ES-I3 (cell line): ENCODE measurements around the gene ST8SIA4.

Experiments
- H3K36me3 ChIP-seq: 2 replicates; pipeline ENCODE4 v1.6.1; 2013; ENCODE audit warnings: mild to moderate bottlenecking, low read length, control low read depth, moderate library complexity; ENCODE audit not compliant: insufficient read depth
- H3K4me1 ChIP-seq: 2 replicates; pipeline ENCODE4 v1.6.1; 2013; ENCODE audit warnings: mild to moderate bottlenecking, control low read depth, low read length; ENCODE audit not compliant: insufficient read depth
- H3K9ac ChIP-seq: 2 replicates; pipeline ENCODE4 v1.6.1; 2013; ENCODE audit warnings: low read depth, mild to moderate bottlenecking, low read length, moderate library complexity
- H3K9me3 ChIP-seq: 2 replicates; pipeline ENCODE4 v1.6.1; 2013; ENCODE audit warnings: mild to moderate bottlenecking, low read length, moderate library complexity; ENCODE audit not compliant: control insufficient read depth, insufficient read depth

Gene ST8SIA4, protein sequence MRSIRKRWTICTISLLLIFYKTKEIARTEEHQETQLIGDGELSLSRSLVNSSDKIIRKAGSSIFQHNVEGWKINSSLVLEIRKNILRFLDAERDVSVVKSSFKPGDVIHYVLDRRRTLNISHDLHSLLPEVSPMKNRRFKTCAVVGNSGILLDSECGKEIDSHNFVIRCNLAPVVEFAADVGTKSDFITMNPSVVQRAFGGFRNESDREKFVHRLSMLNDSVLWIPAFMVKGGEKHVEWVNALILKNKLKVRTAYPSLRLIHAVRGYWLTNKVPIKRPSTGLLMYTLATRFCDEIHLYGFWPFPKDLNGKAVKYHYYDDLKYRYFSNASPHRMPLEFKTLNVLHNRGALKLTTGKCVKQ

DNA sequence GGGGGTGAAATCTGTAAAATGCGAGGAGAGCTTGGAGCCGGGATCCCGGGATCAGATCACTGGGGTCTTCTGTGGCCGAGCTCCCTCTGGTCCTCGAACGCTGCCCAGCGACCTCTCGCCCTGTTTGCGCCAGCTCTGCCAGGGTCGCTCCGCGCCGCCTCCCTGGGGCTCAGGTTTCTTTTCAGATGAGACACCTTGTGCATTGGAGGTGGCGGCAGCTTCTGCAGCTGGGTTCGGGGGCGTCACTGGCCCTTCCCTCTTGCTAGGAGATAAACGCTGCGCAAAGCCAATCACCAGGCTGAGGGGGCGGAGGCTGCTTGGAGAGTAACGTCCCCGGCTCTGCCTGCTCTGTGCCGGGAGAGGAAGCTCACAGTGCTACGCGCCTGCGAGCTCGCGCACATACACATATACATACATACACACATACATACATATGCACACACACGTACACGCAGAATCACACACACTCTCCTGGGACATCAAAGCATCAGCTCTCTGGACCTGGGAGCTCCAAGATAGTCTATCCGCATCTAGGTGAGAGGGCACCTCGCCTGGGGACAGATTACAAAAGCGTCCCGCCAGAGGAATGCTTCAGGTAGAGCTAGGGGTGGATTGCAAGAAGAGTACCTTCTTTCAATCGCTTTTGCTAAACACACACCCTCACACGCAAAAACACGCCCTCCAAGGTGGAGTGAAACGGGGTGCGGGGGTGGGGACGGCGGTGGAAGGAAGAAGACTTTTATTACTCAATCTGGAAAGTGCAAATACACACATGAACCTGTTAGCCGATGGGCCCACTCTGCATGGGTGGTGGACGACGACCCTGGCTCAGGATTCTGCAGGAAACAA, at the start of gene ST8SIA4:
ST8SIA4 (minus strand) TSS at position 244 of the 849 bp plus-strand sequence. CDS start 327 bp downstream, outside the sequence.
- Histone ChIP-seq H3K9me3 (no peaks in the 10 kb centered on the region), H3K9ac (peak within 1 kb of the TSS; percentile 69; the same call in 1 of the 2 replicates), H3K36me3 (no peaks in the 10 kb centered on the region), H3K4me1 (peaks cover 12% of the 10 kb centered on the region; the same call in 1 of the 2 replicates)

DNA sequence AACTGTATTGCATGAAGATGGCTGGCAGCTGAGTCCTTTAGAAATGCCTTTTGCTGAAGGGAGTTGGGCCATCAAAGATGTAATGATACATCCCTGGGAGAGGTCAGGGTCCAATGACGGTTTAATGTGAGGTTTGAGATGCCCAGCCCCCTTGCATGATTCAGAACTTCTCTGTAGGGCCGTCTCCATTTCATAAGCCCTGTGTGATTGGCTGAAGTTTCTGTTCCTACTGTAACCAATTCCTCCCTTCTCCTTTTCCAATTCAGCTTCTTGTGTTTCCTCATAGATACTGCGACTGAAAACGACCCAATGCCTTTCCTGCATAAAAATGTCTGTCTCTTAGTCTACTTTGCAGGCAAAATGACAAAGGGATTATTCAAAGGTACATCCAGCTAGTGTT, 47.9 kb upstream of the ST8SIA4 start:
- Histone ChIP-seq H3K4me1 (no peaks in the 10 kb centered on the region), H3K9ac (no peak overlapping the region), H3K9me3 (no peaks in the 10 kb centered on the region), H3K36me3 (no peaks in the 10 kb centered on the region)

DNA sequence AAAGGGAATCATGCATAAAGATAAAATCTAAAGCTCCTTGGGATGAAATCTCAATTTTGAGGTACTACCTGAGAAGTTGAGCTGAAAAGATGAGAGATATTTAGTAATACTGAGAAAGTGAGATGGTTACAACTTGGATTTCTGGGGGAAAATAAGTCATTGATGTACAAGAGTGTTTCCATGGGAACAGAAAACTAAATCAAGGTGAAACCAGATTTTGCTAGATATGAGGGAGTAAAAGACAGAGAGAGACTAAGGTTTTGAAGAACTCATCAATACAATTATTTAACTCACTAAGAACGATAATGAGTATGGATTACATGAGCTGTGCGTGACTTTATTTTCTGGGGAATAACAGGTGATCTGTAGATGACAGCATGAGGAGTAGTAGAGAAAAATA, 10.2 kb upstream of the ST8SIA4 start:
- Histone ChIP-seq H3K36me3 (no peaks in the 10 kb centered on the region), H3K9me3 (no peaks in the 10 kb centered on the region), H3K9ac (no peak overlapping the region), H3K4me1 (no peaks in the 10 kb centered on the region)

DNA sequence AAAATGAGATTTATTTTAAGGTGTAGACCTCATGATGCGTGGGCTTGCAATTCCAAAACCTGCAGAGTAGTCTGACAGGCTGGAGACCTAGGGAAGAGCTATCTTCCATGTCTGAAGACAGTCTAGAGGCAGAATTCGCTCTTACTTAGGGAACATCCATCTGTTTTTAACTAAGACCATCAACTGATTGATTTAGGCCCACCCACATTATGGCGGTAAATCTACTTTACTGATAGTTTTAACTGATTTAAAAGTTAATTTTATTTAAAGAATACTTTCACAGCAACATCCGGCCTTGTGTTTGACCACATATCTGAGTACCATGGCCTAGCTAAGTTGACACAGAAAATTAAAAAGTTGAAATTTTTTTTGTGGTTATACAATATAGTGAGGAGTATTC, 6.0 kb upstream of the ST8SIA4 start:
- H3K9me3 ChIP-seq: no peaks in the 10 kb centered on the region
- H3K9ac ChIP-seq: no peak overlapping the region
- H3K36me3 ChIP-seq: no peaks in the 10 kb centered on the region
- H3K4me1 ChIP-seq: no peaks in the 10 kb centered on the region

DNA sequence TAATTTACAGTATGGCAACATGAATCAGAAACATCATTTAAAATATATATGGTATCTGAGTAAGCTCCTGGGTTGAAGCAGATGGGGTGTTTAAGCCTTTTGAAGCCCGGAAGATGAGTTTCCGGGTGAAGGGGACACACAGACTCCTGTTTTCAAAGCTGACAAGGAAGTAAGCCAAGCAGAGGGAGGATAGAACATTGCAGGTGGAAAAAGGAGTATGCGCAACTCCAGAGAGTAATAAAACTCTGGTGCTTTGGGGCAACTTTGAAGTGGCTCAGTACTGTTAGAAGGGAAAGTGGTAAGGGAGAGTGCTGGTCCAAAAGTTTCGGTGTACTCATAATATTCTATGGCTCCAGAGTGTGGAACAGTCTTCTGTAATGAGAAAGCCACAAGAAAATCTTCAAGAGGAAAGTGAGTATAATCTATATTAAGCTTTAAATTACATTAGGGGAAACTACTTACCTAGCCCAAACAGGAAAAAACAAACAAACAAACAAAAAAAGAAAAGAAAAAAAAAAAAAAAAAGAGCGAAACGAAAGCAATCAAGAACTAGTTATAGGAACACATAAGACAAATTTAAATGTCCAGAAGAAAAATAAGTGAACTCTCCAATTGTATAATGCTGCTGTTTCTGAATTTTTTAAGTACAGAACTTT, 2.3 kb upstream of the ST8SIA4 start:
- Histone ChIP-seq H3K4me1 (peaks cover 12% of the 10 kb centered on the region; the same call in 1 of the 2 replicates), H3K36me3 (no peaks in the 10 kb centered on the region), H3K9me3 (no peaks in the 10 kb centered on the region), H3K9ac (no peak overlapping the region)

DNA sequence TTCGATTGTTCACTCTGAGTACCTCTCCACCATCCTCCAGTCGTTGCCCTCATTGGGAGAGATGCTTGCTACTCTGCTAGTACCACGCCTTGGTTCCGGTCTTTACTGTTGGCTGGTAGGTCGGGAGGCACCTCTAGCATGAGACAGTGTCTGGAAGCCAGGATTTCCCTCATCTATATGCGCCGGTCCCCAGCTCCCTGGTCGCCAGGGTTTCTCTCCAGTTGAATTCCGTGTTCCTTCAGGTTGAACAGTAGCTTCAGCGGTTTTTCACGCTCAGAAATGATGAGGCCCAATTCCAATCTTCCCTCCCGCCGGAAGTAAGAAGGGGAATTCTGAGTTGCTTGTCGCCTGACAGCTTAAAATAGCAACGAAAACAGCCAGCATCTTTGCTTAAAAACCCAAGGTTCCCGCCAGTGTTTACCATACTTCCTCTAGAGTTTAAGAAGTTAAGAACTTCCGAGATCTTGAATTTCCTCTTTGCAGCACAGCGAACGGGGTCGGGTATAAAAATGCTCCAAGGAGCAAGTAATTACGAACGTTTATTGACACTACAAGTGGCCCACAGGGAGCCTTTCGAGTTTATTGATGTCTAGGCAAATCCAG, 1.3 kb upstream of the ST8SIA4 start:
- Histone ChIP-seq H3K9ac (peak overlapping the region; percentile 69; the same call in 1 of the 2 replicates), H3K36me3 (no peaks in the 10 kb centered on the region), H3K4me1 (peaks cover 12% of the 10 kb centered on the region; the same call in 1 of the 2 replicates), H3K9me3 (no peaks in the 10 kb centered on the region)

DNA sequence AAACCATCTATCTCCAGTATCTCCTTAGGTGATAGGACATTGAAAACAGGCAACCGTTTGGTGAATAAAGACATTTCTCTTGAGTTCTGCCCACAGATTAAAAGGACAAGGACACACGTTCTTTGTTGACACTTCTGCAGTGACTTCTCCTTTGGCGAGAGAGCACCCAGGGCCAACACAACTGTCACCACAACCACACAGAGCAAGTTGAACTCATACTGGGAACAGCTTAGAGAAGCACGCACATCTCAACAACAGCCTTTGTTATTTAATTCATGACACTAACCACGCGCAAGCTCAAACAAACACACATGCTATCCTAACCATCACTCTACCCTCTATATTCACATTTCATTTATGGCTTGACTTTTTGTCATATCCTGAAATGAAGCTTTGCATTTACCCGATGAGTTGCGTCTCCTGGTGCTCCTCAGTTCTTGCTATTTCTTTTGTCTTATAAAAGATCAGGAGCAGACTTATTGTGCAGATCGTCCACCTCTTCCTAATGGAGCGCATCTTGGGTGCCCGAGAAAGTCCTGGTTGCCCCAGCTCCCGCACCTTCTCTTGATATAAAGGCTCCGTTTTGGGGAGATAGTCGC, 543 bp downstream of the ST8SIA4 start:
- H3K9ac ChIP-seq: peak overlapping the region; percentile 69; the same call in 1 of the 2 replicates
- H3K4me1 ChIP-seq: peaks cover 12% of the 10 kb centered on the region; the same call in 1 of the 2 replicates
- no peaks in the 10 kb centered on the region for H3K36me3 ChIP-seq
- H3K9me3 ChIP-seq: no peaks in the 10 kb centered on the region

DNA sequence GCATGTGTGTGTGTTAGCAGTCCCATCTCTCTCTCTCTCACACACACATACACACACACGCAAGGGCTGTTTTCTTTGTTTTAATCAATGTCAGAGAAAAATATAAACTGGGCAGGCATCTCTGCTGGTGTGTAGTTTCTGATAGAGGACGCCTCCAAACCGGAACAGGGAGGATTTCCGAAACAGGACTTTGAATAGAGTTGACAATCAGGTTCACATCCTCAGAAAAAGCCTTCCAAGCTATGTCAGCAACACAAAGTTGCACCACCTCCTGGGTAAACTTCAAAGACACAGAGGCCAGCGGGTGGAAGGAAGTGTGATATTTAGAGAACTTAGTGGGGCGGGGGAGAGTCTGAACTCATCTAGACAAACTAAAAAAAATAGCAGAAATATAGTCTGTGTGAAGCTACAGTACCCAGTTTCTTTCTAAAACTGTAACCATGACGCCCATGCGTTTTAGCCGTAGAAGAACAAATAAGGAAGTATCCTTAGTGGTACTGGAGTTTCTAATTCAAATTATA, 1.2 kb downstream of the ST8SIA4 start:
- Histone ChIP-seq H3K4me1 (peaks cover 12% of the 10 kb centered on the region; the same call in 1 of the 2 replicates), H3K36me3 (no peaks in the 10 kb centered on the region), H3K9ac (peak overlapping the region; percentile 69; the same call in 1 of the 2 replicates), H3K9me3 (no peaks in the 10 kb centered on the region)

DNA sequence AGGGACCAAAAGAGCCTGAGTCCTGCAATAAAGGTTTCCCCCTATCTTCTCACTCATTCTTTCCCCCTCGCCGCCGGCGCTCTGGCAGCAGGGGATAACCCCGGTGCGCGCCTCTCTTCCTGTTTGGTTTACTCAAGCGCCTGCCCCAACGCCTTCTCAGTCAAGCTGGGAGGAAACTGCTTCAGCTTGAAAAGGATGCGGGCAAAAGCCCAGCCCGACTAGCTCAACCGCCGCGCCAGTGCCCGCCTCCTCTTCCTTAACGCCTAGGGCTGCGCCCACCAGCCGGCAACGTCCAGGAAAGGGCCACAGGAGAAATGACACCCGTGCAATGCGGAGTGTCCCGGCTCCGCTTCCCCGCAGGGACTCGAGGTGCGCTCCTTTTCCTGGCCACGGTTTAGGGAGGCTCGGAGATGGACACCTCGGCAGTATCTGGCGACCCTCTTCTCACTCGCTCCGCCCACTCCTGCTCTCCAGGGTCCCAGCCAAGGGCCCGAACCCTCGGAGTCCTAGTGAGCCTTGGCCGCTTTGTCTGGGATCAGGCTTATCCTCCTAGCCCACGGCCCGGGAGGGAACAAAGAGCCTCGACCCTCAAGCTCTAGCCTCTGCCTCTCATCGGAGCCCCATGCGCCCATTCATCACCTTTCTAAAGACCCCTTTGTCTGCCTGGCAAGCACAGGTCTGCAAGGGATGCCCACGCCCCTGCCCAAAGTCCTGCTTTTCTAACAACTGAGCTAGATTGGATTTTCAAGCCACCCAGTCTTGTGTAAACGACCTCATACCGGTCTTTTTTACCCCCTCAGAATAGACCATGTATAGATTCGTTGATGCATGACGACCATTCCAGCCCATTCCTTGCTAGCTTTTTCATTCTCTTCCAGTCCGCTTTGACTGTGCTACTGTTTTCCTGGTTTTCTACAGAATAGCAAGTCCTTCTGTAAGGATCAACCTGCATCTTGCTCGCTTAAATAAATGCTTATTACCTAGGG, 2.0 kb downstream of the ST8SIA4 start:
- no peaks in the 10 kb centered on the region for H3K36me3 ChIP-seq
- peak overlapping the region; percentile 69; the same call in 1 of the 2 replicates for H3K9ac ChIP-seq
- no peaks in the 10 kb centered on the region for H3K9me3 ChIP-seq
- peaks cover 12% of the 10 kb centered on the region; the same call in 1 of the 2 replicates for H3K4me1 ChIP-seq

DNA sequence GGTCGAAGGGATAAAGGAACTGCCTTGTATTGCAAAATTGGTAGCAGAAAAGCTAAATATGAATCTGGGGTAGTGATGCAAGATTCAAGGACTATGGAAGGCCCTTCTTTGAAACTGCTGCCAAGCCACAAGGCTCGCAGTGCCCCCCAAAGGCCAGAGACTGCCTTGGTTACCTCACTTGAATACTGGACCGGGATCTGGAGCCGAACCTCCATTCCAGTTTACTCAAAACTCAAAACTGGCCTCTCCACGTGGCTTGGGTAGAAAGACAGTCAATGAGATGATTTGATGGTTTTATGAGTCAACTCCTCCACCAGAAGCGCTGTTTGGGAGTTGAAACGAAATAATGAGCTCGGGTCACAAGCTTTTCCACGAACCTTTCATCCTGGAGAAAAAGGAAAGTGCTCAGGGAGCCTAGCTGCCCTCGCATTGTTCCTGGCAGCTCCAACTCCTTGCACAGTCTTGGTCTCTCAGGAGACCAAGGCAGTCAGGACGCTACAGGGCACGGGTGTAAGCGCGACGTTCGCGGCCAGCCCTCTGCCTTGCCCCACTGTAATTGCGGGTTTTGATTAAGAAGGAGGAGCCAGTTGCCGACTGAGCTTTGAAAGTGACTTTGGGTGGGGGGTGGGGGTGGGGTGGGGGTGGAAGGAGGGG, 2.8 kb downstream of the ST8SIA4 start:
- H3K9me3 ChIP-seq: no peaks in the 10 kb centered on the region
- H3K36me3 ChIP-seq: no peaks in the 10 kb centered on the region
- H3K9ac ChIP-seq: peak overlapping the region; percentile 68

DNA sequence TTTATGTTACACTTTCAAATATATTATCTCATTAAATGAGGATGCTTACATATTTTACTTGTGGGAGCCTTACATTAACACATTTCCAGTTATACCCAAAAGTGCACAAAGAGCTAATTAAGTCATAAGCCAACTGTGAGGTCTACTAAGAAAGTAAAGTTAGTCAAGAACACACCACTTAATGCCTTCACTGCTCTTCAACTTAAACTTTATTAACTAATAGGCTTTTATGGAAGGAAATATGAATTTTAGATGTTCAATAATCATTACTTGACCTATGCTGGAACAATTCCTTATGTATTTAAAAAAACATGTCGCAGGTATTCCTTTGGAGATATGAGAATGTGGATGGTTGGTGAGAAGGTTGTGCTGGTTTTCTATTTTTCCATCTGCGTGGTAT, 3.4 kb downstream of the ST8SIA4 start:
- H3K4me1 ChIP-seq: peaks cover 12% of the 10 kb centered on the region; the same call in 1 of the 2 replicates
- no peaks in the 10 kb centered on the region for H3K9me3 ChIP-seq
- H3K9ac ChIP-seq: no peak overlapping the region
- H3K36me3 ChIP-seq: no peaks in the 10 kb centered on the region

More for the DNA sequence above, 2.8 kb downstream of the ST8SIA4 start:
- peaks cover 12% of the 10 kb centered on the region; the same call in 1 of the 2 replicates for H3K4me1 ChIP-seq
